Colonic mucosa (tissue), 4 donors: ENCODE results near the gene TRIM44. TPM values are rescaled to one million over a fixed set of nuclear protein-coding genes. Genes with fewer than 3 reads are reported as not detected.
"Not testable (repeated sequence)": the region's sequence is repeated elsewhere in the genome, so short reads cannot be mapped to it uniquely, and the experiment has no call there.

Source experiments
- DNase-seq: peaks from one replicate; pipeline ENCODE4 v3.0.0-alpha.2; 2020
- H3K27ac ChIP-seq: fragments of 200-600 bp; one replicate; pipeline ENCODE4 v1.8.0; 2021
- H3K27me3 ChIP-seq: fragments of 200-600 bp; one replicate; pipeline ENCODE4 v1.8.0; 2021
- H3K36me3 ChIP-seq: fragments of 200-600 bp; one replicate; pipeline ENCODE4 v1.8.0; 2021
- H3K4me1 ChIP-seq: fragments of 200-600 bp; one replicate; pipeline ENCODE4 v1.8.0; 2021; ENCODE audit warnings: mild to moderate bottlenecking
- H3K4me3 ChIP-seq: fragments of 200-600 bp; one replicate; pipeline ENCODE4 v1.8.0; 2021
- H3K9ac ChIP-seq, 2 donors: one replicate each; pipeline ENCODE4 v1.7.0; 2013; ENCODE audit warnings: control low read depth in 2 of 2, low read depth in 2 of 2, low read length in 2 of 2
- H3K9me3 ChIP-seq: fragments of 200-600 bp; one replicate; pipeline ENCODE4 v1.8.0; 2021
- CTCF ChIP-seq: fragments of 200-600 bp; IDR thresholded peaks from one replicate; pipeline ENCODE4 v1.8.0; 2022; ENCODE audit warnings: antibody characterized with exemption, mild to moderate bottlenecking
- intact Hi-C: fragments of 100-400 bp; cut with DNase I; formaldehyde crosslinking; loops from one replicate; pipeline ENCODE4 v1.14.1; 2022
- total RNA-seq, 2 donors: library from RNA; stranded (reverse); fragmentation: NEBNext Ultra II Directional in 1 of 2; extraction: Animal tissue kit (Norgen Biotek cat#: 25700) in 1 of 2; gene quantifications; one replicate each; pipeline ENCODE4 v1.2.1, GENCODE V29; 2021
- donor health status: healthy.
- donor health status: DM: no; HTN: no; CAD: no.
- donor health status: DM: no; HTN: no; CAD: no.

The TRIM44 gene
- total RNA-seq, 2 donors from 2014 or later, result 38.8 to 47.0 TPM

GRCh38 chr11:35712533-35712932 is 50.0 kb downstream of the TRIM44 start:
- no peaks in the 10 kb centered on the region for H3K9me3 ChIP-seq
- DNase-seq, result no peak
- no peaks in the 10 kb centered on the region for H3K4me1 ChIP-seq
- intact Hi-C loops, result no loop called here
- TF ChIP-seq CTCF, result no peak
- H3K9ac ChIP-seq, result no peak overlapping the region
- no peak overlapping the region for H3K27ac ChIP-seq
- no peaks in the 10 kb centered on the region for H3K36me3 ChIP-seq
- H3K4me3 ChIP-seq, result no peak overlapping the region
- no peaks in the 10 kb centered on the region for H3K27me3 ChIP-seq

GRCh38 chr11:35714882-35715627 is 52.5 kb downstream of the TRIM44 start:
- no peak for TF ChIP-seq CTCF
- H3K9ac ChIP-seq, result no peak overlapping the region
- no peaks in the 10 kb centered on the region for H3K27me3 ChIP-seq
- no peaks in the 10 kb centered on the region for H3K9me3 ChIP-seq
- H3K4me1 ChIP-seq, result no peaks in the 10 kb centered on the region
- no peak overlapping the region for H3K27ac ChIP-seq
- no peak overlapping the region for H3K4me3 ChIP-seq
- no peaks in the 10 kb centered on the region for H3K36me3 ChIP-seq
- no peak for DNase-seq
- intact Hi-C loops, result no loop called here

- H3K4me1 ChIP-seq, intact Hi-C loops, H3K27me3 ChIP-seq, H3K9me3 ChIP-seq, H3K27ac ChIP-seq, DNase-seq, H3K4me3 ChIP-seq, H3K36me3 ChIP-seq, H3K9ac ChIP-seq: not testable (repeated sequence)
Observed at GRCh38 chr11:35715677-35716076, 53.1 kb downstream of the TRIM44 start.

- H3K9ac ChIP-seq, result no peak overlapping the region
- H3K27ac ChIP-seq, result no peak overlapping the region
- no peaks in the 10 kb centered on the region for H3K36me3 ChIP-seq
- no peak for TF ChIP-seq CTCF
- H3K27me3 ChIP-seq, result no peaks in the 10 kb centered on the region
- intact Hi-C loops, result no loop called here
- DNase-seq, result no peak
- no peaks in the 10 kb centered on the region for H3K9me3 ChIP-seq
- H3K4me1 ChIP-seq, result no peaks in the 10 kb centered on the region
- H3K4me3 ChIP-seq, result no peak overlapping the region
Observed at GRCh38 chr11:35717043-35717442, 54.5 kb downstream of the TRIM44 start.

- TF ChIP-seq CTCF, result no peak
- no peaks in the 10 kb centered on the region for H3K36me3 ChIP-seq
- intact Hi-C loops, result no loop called here
- no peak for DNase-seq
- H3K4me3 ChIP-seq, result no peak overlapping the region
- H3K27ac ChIP-seq, result no peak overlapping the region
- no peaks in the 10 kb centered on the region for H3K27me3 ChIP-seq
- H3K9me3 ChIP-seq, result no peaks in the 10 kb centered on the region
- no peak overlapping the region for H3K9ac ChIP-seq
- no peaks in the 10 kb centered on the region for H3K4me1 ChIP-seq
Observed at GRCh38 chr11:35717520-35717919, 54.9 kb downstream of the TRIM44 start.

GRCh38 chr11:35721651-35722282 is 59.2 kb downstream of the TRIM44 start:
- Histone ChIP-seq H3K4me3 (no peak overlapping the region), H3K4me1 (no peaks in the 10 kb centered on the region), H3K9ac (no peak overlapping the region), H3K9me3 (no peaks in the 10 kb centered on the region), H3K27me3 (no peaks in the 10 kb centered on the region), H3K27ac (no peak overlapping the region), H3K36me3 (no peaks in the 10 kb centered on the region)
- intact Hi-C loops, result no loop called here
- DNase-seq, result no peak
- TF ChIP-seq CTCF, result no peak
